K562 treated with DMSO at 1 percent for 4 hours (cell line): Measurements from ENCODE around the gene LAMB1. TPM values are rescaled to one million over a fixed set of nuclear protein-coding genes. Genes with fewer than 3 reads are reported as not detected.

ENCODE experiments used
- total RNA-seq: library from RNA; unstranded; fragments of 300-600 nt; gene quantifications from 2 replicates; pipeline ENCODE4 v1.2.3, GENCODE V29; 2022; ENCODE audit not compliant: insufficient read depth

The LAMB1 gene
- total RNA-seq = 25.3 and 28.9 TPM in 2 replicates

GRCh38 chr7:108002726-108003598 is at the start of gene LAMB1:
TSS of gene LAMB1 (minus strand) at chr7:108003161. CDS start at chr7:108002885, 276 bp downstream.

GRCh38 chr7:107890962-107891635 is 111.9 kb downstream of the LAMB1 start, which contains the start of gene DLD:
TSS of gene DLD (plus strand) at chr7:107891183. CDS start at chr7:107891251, 68 bp downstream.

Other genes starting within 250 kb of the LAMB1 start
- gene SLC26A3, start 199.9 kb downstream of the LAMB1 start, total RNA-seq = not detected in 2 replicates
- gene DLD, start 112.0 kb downstream of the LAMB1 start, total RNA-seq = 211 and 269 TPM in 2 replicates
- gene LAMB4, start 127.2 kb upstream of the LAMB1 start, total RNA-seq = 1.1 TPM in 1 of 2 replicates, not detected in the other